ENCODE data around the gene FDXR. TPM values are rescaled to one million over a fixed set of nuclear protein-coding genes. Genes with fewer than 3 reads are reported as not detected.

The FDXR gene
- total and polyA plus RNA-seq, 5 donors from 2014 or later = 5.4 to 15.7 (median 7.8) TPM

DNA sequence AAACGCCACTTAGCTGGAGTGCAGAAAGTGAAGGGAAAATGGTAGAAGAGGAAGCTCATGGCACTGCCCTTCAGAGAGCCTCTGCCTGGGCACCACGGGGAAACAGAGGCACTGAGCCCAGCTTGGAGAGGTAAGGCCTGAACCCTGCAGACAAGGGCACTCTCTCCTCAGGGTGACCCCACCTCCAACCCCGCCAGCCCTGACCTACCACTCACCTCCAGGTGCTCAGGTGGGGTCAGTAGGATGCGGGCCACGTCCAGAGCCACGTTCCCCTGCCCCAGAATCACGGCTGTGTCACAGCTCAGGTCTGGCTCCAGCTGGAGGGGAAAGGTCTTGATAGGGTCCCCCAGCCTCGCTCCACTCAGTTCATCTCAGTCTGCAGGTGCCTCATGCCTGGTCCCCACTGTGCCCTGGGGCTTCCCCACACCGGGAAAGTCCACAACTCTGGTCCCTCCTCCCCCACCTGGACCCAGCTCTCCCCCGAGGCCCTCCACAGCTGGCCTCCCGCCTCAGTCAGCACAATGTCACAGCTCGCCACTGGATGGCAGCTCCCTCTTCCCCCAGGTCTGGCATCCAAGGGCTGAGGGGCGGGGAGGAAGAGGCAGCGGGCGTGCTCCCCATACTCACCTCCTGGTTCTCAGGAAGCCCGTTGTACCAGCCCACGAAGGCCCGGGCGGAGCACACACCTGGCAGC lies 7.1 kb downstream of the FDXR start:
- H3K9me3 Mint-ChIP-seq = no peaks in the 10 kb centered on the region
- no peak for ATAC-seq (ENCODE audit: low read depth in 2 of 2)
- H3K4me3 Mint-ChIP-seq = no peak overlapping the region

DNA sequence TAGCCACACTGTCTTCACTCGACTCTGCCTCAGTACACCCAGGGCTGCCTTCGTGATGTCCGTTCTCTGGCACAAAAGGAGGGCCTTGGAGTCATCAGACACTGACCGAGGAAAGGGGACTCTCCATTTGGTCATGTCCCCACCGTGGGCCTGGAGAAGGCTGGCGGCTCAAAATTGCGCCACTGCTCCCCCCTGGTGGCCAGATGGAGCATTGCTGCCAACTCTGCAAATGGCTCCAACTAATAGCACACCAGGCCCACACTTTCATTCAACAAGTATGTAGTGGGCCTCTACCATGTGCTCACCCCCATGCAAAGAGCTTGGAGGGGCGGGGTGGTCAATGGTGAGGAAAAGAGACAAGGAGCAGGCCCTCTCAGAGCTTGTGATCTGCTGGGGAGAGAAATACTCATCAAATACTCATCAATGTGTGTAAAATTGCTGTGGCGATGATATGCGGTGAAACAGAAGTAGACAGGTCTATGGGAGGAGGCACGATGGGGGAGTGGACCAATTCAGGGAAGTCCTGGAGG lies 7.9 kb downstream of the FDXR start:
- DNase-seq = peak; percentile 51 to 69 (median 63)
- Histone ChIP-seq H3K4me1 (ENCODE audit: control insufficient read depth, insufficient read depth, low read length, poor library complexity, severe bottlenecking) (peaks cover 22% of the 10 kb centered on the region), H3K4me3 (ENCODE audit: low read depth, low read length) (no peak overlapping the region), H3K36me3 (ENCODE audit: control insufficient read depth, insufficient read depth, low read length) (no peaks in the 10 kb centered on the region), H3K27ac (ENCODE audit: insufficient read depth, low read length, poor library complexity, severe bottlenecking) (no peak overlapping the region), H3K9me3 (ENCODE audit: control insufficient read depth in 2 of 2, low read length in 2 of 2) (no peaks in the 10 kb centered on the region), H3K27me3 (ENCODE audit: control insufficient read depth, insufficient read depth, low read length) (no peaks in the 10 kb centered on the region)
- Mint-ChIP-seq H3K4me1 (peaks cover 0 to 21% (median 11%) of the 10 kb centered on the region in 4 donors), H3K9me3 (peaks cover 0 to 1% (median 0%) of the 10 kb centered on the region in 7 donors), H3K27me3 (peaks cover 14% of the 10 kb centered on the region), H3K36me3 (peaks cover 12% of the 10 kb centered on the region), H3K27ac (no peak overlapping the region), H3K4me3 (peak overlapping the region in 2 of 4 donors; percentile 28 to 44)
- ATAC-seq (ENCODE audit: low read depth in 2 of 2) = peak; percentile 51 to 52

More for the DNA sequence above, 7.1 kb downstream of the FDXR start:
- Histone ChIP-seq H3K4me3 (ENCODE audit: low read depth, low read length) (no peak overlapping the region), H3K36me3 (ENCODE audit: control insufficient read depth, insufficient read depth, low read length) (no peaks in the 10 kb centered on the region), H3K27me3 (ENCODE audit: control insufficient read depth, insufficient read depth, low read length) (no peaks in the 10 kb centered on the region), H3K4me1 (ENCODE audit: control insufficient read depth, insufficient read depth, low read length, poor library complexity, severe bottlenecking) (peaks cover 15% of the 10 kb centered on the region), H3K27ac (ENCODE audit: insufficient read depth, low read length, poor library complexity, severe bottlenecking) (no peak overlapping the region), H3K9me3 (ENCODE audit: control insufficient read depth in 2 of 2, low read length in 2 of 2) (no peaks in the 10 kb centered on the region)
- Mint-ChIP-seq H3K27me3 (peaks cover 10% of the 10 kb centered on the region), H3K4me1 (peaks cover 0 to 17% (median 11%) of the 10 kb centered on the region in 4 donors), H3K36me3 (peaks cover 12% of the 10 kb centered on the region), H3K27ac (no peak overlapping the region)
- DNase-seq = no peak

DNA sequence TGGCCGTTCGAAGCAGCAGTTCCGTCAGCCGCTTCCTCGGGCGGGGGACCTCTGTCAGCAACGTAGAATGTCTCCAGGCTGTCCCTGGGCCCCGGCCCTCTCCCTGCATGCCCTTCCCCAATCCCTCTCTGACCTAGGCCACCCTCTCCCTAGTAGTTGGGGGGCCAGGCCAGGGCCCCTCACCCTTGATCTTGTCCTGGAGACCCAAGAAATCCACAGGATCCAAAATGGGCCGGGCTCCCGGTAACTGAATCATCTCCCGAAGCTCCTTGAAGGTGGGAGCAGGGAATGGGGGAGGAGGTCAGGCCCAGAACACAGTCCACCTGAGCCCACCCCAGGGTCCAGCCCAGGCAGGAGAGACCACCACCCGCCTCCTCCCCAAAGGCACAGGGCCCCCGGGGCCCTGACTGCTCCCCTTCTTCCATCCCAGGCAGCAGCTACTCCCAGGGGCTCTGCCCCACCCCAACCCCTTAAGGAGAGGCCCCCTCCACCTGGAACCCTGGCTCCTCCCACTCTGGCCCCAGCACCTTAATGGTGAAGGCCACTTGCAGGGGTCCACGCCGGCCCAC lies 8.4 kb downstream of the FDXR start:
- Mint-ChIP-seq H3K27me3 (peaks cover 15% of the 10 kb centered on the region), H3K9me3 (peaks cover 0 to 1% (median 0%) of the 10 kb centered on the region in 7 donors), H3K4me1 (peaks cover 0 to 18% (median 9%) of the 10 kb centered on the region in 4 donors), H3K36me3 (peaks cover 12% of the 10 kb centered on the region), H3K4me3 (peak overlapping the region in 1 of 4 donors; percentile 44), H3K27ac (no peak overlapping the region)
- ATAC-seq (ENCODE audit: low read depth in 2 of 2) (no peak), DNase-seq (no peak)
- H3K4me1 ChIP-seq (ENCODE audit: control insufficient read depth, insufficient read depth, low read length, poor library complexity, severe bottlenecking) = peaks cover 27% of the 10 kb centered on the region
- H3K27me3 ChIP-seq (ENCODE audit: control insufficient read depth, insufficient read depth, low read length) = no peaks in the 10 kb centered on the region
- no peaks in the 10 kb centered on the region for H3K36me3 ChIP-seq (ENCODE audit: control insufficient read depth, insufficient read depth, low read length)
- H3K9me3 ChIP-seq (ENCODE audit: control insufficient read depth in 2 of 2, low read length in 2 of 2) = no peaks in the 10 kb centered on the region
- no peak overlapping the region for H3K27ac ChIP-seq (ENCODE audit: insufficient read depth, low read length, poor library complexity, severe bottlenecking)
- no peak overlapping the region for H3K4me3 ChIP-seq (ENCODE audit: low read depth, low read length)

DNA sequence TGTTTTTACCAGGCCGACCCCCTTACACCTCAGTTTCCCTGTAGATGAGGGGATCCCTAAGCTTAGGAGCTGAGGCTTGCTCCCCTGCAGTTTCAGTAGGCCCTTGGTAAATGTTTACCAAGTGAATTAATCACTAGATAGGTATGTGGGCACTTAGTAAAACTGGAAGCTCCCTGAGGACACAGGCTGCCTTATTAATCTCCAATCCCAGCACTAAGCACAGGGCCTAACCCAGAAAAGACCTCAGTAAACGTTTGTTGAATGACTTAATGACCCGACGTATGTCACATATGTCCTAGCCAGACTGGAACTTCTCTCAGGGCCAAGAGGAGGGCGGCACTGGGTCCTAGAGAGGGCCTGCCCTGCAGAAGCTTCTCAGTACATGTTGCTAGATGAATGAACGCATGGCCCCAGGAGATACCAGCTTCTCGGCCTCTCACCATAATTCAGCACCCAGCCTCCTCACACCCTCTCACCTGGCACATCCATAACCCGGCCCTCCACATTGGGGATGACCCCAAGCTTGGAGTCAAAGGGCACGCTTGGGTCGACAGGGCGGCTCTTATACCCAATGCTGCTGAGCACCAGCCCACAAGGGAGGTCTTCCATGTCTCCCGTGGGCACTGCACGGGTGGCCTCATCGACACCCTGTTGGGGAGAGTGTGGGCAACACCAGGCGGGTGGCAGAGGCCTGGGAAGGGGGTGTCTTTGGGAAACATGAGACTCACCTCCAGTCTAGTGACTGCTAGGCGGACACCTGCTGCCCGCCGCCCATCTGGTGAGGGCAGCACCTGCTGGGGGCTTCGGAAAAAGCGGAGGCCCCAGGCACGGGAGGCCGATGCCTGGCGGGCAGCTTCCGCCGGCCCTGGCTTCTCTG lies 9.1 kb downstream of the FDXR start:
- no peak overlapping the region for H3K27ac Mint-ChIP-seq
- ATAC-seq (ENCODE audit: low read depth in 2 of 2) (no peak), DNase-seq (no peak)
- H3K36me3 ChIP-seq (ENCODE audit: control insufficient read depth, insufficient read depth, low read length) = no peaks in the 10 kb centered on the region
- H3K9me3 ChIP-seq (ENCODE audit: control insufficient read depth in 2 of 2, low read length in 2 of 2) = no peaks in the 10 kb centered on the region
- H3K4me1 ChIP-seq (ENCODE audit: control insufficient read depth, insufficient read depth, low read length, poor library complexity, severe bottlenecking) = peaks cover 29% of the 10 kb centered on the region
- H3K27me3 Mint-ChIP-seq = peaks cover 22% of the 10 kb centered on the region
- no peak overlapping the region for H3K27ac ChIP-seq (ENCODE audit: insufficient read depth, low read length, poor library complexity, severe bottlenecking)
- peaks cover 0 to 22% (median 9%) of the 10 kb centered on the region in 4 donors for H3K4me1 Mint-ChIP-seq
- no peak overlapping the region for H3K4me3 Mint-ChIP-seq
- no peak overlapping the region for H3K4me3 ChIP-seq (ENCODE audit: low read depth, low read length)
- peaks cover 0 to 1% (median 0%) of the 10 kb centered on the region in 7 donors for H3K9me3 Mint-ChIP-seq
- H3K36me3 Mint-ChIP-seq = peaks cover 9% of the 10 kb centered on the region
- peaks cover 1% of the 10 kb centered on the region for H3K27me3 ChIP-seq (ENCODE audit: control insufficient read depth, insufficient read depth, low read length)

DNA sequence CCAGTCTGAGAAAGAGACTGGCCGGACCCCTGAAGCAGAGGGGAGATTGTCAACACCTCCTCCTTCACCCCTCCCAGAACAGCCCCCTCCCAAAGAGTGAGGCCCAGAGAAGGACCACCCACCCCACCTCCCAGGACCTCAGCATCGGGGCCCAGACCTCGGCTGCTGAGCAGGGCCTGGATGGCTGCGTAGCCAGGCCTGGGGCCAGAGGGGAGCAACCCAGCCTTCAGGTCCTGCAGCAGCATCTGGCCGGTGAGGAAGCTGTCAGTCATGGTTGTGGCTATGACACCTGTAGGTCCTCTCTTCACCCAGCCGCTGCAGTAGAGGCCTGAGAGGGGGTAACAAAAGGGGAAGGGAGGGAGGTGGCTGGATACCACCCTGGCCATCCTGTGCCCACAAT lies 9.9 kb downstream of the FDXR start:
- no peak overlapping the region for H3K4me3 Mint-ChIP-seq
- no peak for DNase-seq
- Histone ChIP-seq H3K9me3 (ENCODE audit: control insufficient read depth in 2 of 2, low read length in 2 of 2) (no peaks in the 10 kb centered on the region), H3K36me3 (ENCODE audit: control insufficient read depth, insufficient read depth, low read length) (no peaks in the 10 kb centered on the region), H3K27me3 (ENCODE audit: control insufficient read depth, insufficient read depth, low read length) (peaks cover 3% of the 10 kb centered on the region), H3K27ac (ENCODE audit: insufficient read depth, low read length, poor library complexity, severe bottlenecking) (no peak overlapping the region), H3K4me3 (ENCODE audit: low read depth, low read length) (no peak overlapping the region), H3K4me1 (ENCODE audit: control insufficient read depth, insufficient read depth, low read length, poor library complexity, severe bottlenecking) (peaks cover 29% of the 10 kb centered on the region)
- peaks cover 27% of the 10 kb centered on the region for H3K27me3 Mint-ChIP-seq
- peaks cover 0 to 1% (median 0%) of the 10 kb centered on the region in 7 donors for H3K9me3 Mint-ChIP-seq
- H3K36me3 Mint-ChIP-seq = peaks cover 5% of the 10 kb centered on the region
- no peak for ATAC-seq (ENCODE audit: low read depth in 2 of 2)
- H3K4me1 Mint-ChIP-seq = peaks cover 0 to 24% (median 9%) of the 10 kb centered on the region in 4 donors
- no peak overlapping the region for H3K27ac Mint-ChIP-seq

DNA sequence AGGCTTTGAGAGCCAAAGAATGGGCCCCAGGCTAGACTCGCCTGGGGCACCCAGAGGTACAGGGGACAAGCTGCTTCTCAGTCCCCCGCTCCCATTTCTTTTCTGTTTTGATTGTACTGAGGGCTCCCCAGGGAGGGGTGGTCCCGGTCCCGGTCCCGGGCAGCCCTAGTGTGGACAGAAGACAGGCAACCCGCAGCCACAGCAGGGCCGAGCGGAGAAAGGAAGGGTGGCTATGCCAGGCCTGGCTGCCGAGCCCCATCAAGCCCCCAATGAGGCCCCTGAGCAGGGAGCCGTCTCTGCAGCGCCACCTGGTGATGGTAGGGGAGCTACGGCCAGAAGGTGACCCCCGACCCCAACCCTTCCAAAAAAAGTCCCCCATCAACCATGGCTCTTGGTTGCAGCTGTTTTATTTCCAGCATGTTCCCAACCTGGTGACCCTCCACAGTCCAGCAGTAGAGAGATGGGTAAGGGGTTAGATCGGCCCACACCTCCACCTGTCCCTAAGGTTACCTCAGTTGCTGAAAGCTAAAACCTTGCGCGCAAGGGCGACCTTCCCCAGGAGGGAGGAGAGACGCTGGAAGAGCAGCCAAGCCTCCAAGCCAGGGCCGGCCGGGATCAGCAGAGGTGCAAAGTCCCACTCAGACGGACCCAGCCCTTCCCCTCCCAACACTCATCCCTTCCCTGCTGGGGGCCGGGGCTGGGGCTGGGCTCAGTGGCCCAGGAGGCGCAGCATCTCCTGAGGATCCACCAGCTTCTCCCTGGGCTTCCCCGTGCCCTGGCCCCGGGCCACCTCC lies 10.5 kb downstream of the FDXR start:
- Histone ChIP-seq H3K27me3 (ENCODE audit: control insufficient read depth, insufficient read depth, low read length) (peaks cover 7% of the 10 kb centered on the region), H3K4me3 (ENCODE audit: low read depth, low read length) (no peak overlapping the region), H3K36me3 (ENCODE audit: control insufficient read depth, insufficient read depth, low read length) (no peaks in the 10 kb centered on the region), H3K4me1 (ENCODE audit: control insufficient read depth, insufficient read depth, low read length, poor library complexity, severe bottlenecking) (peaks cover 29% of the 10 kb centered on the region), H3K27ac (ENCODE audit: insufficient read depth, low read length, poor library complexity, severe bottlenecking) (no peak overlapping the region), H3K9me3 (ENCODE audit: control insufficient read depth in 2 of 2, low read length in 2 of 2) (no peaks in the 10 kb centered on the region)
- Mint-ChIP-seq H3K4me3 (peak overlapping the region; percentile 21 to 54 (median 27)), H3K4me1 (peaks cover 0 to 24% (median 9%) of the 10 kb centered on the region in 4 donors), H3K27ac (no peak overlapping the region), H3K9me3 (peaks cover 0 to 1% (median 0%) of the 10 kb centered on the region in 7 donors), H3K27me3 (peaks cover 33% of the 10 kb centered on the region), H3K36me3 (peaks cover 5% of the 10 kb centered on the region)
- ATAC-seq (ENCODE audit: low read depth in 2 of 2) (peak; percentile 45 to 46), DNase-seq (peak; percentile 49 to 60 (median 55))

DNA sequence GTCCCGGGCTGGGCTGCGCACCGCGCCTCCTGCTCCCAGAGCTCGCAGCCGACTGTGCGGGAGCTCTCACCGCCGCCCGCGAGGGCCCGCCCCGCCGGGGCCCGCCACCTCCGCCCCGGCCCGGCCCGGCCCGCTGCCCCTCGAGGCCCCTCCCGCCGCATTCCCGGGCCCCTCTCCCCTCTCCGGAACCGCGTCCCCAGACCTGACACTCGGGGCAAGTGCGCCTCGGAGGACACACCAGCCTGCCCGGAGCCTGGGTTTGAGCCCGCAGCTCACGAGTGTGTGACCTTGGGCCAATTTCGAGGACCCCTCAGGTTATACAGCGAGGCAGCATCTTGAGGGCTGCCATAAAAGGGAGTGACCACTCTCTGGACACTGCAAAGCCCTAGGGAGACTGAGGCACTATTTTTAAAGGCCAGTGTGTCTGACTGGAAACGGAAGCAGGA lies 11.1 kb downstream of the FDXR start:
- peaks cover 29% of the 10 kb centered on the region for H3K4me1 ChIP-seq (ENCODE audit: control insufficient read depth, insufficient read depth, low read length, poor library complexity, severe bottlenecking)
- H3K36me3 ChIP-seq (ENCODE audit: control insufficient read depth, insufficient read depth, low read length) = no peaks in the 10 kb centered on the region
- peak overlapping the region in 3 of 4 donors; percentile 25 to 54 (median 29) for H3K4me3 Mint-ChIP-seq
- no peak overlapping the region for H3K4me3 ChIP-seq (ENCODE audit: low read depth, low read length)
- H3K9me3 ChIP-seq (ENCODE audit: control insufficient read depth in 2 of 2, low read length in 2 of 2) = no peaks in the 10 kb centered on the region
- H3K9me3 Mint-ChIP-seq = peaks cover 0 to 1% (median 0%) of the 10 kb centered on the region in 7 donors
- no peak for DNase-seq
- H3K27ac ChIP-seq (ENCODE audit: insufficient read depth, low read length, poor library complexity, severe bottlenecking) = no peak overlapping the region
- peaks cover 5% of the 10 kb centered on the region for H3K36me3 Mint-ChIP-seq
- peaks cover 39% of the 10 kb centered on the region for H3K27me3 Mint-ChIP-seq
- no peak overlapping the region for H3K27ac Mint-ChIP-seq
- peaks cover 0 to 24% (median 9%) of the 10 kb centered on the region in 4 donors for H3K4me1 Mint-ChIP-seq
- ATAC-seq (ENCODE audit: low read depth in 2 of 2) = no peak
- peaks cover 11% of the 10 kb centered on the region for H3K27me3 ChIP-seq (ENCODE audit: control insufficient read depth, insufficient read depth, low read length)
